HK-2 (cell line): ENCODE data around the gene CREB5.

Experiments used
- DNase-seq: peaks from one replicate; pipeline ENCODE4 v3.0.0-alpha.2; 2018; ENCODE audit not compliant: unreplicated experiment

Gene CREB5

DNA sequence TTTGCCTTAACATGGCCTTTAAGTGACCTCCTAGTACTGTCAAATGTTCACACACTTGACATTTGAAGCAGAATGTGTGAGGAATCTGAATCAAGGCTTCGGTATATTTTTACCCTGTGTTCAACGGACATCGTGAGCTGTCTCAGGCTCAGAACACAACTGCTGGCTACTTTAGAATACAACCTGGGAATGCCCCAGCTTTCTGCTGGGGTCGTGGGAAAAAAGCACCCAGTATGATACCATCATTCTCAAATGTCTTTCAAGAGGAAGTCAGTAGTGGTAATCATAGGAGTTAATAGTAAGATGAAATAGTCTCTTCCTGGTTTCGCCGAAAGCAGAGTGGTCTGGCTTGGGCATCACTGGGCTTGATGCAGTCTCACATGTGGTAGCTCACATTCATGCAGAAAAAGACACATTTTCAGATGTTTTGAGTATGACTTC is 67.2 kb downstream of the CREB5 start:
- no peak for DNase-seq

DNA sequence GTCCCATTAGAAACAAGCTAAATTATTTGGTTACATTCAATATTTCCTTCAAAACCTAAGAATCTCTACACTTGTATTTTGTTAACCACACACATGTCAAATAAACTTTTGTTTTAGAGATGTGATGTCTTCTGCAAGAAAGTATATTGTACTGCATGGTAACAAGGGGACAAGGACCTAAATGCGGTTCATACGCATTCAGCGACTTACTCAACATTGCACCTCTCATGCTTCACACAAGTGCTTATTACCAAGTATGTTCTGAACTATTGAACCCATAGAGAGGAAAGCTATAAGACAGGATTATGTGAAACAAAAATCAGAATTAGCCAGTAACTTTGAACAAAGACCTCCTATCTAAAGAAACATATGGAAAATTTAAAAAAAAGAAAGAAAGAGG is 68.3 kb downstream of the CREB5 start:
- DNase-seq: no peak

DNA sequence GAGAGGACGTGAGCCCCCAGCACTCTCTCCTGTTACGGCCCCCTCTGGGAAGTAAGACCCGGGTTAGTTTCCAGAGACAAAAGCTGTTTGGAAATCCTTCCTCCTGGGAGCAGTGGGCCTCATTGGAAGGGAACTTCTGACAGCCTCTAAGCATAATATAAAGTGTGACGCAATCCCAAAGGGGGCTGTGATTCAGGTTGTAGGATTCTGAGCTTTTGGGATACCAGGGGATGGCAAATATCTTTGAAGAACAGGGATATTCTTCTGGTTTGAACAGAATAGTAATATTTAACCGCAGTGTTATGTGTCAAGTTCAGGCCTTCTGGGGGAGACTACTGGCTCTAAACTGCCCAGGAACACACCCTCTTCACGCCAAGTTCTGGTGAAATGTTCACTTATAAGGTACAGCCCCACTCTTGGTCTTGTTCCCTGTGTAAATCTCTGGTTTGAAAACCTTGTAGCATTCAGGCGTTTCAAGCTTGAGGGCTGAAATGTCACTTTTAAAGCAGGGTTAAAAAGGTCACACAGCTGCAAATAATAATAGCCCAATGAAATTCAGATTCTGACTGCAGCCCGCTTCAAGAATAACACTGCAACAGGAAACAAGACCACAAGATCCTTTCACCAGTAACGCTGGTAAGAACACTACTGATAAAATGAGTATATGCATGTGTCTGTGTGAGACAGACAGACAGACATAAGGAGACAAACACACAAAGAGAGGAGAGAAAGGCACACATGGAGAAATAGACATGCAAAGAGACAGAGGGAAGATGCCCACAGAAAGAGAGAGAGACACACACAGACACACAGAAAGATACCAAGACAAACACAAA is 69.0 kb downstream of the CREB5 start:
- no peak for DNase-seq

DNA sequence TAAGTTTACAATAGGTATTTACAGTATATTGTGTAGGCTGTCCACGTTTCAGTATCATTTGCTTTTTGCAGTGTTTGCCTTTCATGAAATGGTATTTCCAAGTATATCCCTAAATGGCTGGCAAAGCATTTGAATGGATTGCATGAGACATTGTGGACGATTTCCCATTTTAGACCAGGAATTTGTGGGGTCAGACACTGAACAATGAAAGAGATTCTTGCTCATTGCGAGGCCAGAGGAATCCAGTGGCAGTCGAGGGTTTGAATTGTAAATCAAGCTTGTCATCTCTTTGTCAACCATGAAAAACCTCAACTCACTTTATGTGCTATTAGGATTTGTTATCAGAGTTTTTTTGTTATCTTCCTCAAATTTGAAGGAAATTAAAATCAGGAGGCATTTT is 70.8 kb downstream of the CREB5 start:
- no peak for DNase-seq

DNA sequence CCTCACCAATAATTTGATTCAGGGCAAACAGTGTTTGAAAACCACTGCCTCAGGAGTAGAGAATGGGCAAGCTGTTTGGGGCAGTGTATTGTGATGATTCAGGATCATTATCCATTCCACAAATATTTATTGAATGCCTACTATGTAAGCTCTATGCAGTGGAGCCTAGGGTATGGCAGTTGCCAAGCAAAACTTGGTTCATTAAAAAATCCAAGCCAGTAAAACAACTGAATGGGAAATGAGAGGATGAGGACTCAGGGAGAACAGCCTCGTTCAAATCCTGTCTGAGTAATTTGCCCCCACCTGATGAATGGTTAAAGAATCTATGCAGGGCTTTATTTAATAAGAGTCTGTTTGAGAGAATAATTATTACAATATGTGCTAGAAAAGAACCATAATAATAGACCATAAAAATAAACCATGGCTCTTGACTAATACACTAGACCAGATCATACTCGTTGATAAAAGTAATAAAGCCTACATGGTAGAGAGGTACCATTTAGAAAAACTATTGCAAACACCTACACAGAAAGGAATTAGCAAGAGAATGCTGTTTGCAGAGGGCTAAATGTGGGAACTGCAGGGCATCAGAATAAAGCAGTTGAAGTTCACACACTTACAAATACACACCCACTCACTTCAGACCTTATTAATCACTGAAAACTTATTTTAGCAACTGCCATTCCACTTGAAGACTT is 71.7 kb downstream of the CREB5 start:
- DNase-seq: no peak

DNA sequence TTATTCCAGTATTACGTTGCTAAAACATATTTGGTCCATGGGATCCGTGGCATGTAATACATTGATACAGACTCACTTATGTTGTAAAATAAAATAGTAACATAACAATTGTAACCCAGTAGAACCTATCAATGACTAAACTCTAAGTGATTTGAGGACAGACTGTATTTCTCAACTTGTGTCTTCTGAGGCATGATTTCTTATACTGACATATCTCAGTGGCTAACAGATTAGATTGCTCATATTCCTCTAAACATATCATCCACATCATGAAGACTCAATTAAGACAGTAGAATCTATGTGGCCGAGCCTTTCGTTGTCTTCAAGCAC is 72.3 kb downstream of the CREB5 start:
- no peak for DNase-seq

DNA sequence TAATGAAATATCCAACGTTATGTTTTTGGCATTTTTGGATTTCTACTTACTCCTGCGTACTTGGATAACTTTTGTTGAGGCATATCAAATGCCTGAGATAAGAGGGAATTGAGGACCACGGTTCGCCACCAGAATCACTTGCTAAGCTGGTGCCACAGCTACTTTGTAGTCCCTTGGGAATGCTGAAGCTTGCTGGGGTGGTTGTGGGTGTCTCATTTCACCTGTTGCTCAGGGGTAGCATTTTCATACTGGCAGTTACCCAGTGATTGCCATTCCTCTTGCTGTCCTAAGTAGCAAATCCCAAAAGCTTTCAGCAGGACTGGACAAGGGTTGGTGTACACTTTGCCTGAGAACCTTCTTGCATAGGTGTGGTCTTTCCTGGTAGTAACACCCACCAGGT is 75.2 kb downstream of the CREB5 start:
- no peak for DNase-seq

DNA sequence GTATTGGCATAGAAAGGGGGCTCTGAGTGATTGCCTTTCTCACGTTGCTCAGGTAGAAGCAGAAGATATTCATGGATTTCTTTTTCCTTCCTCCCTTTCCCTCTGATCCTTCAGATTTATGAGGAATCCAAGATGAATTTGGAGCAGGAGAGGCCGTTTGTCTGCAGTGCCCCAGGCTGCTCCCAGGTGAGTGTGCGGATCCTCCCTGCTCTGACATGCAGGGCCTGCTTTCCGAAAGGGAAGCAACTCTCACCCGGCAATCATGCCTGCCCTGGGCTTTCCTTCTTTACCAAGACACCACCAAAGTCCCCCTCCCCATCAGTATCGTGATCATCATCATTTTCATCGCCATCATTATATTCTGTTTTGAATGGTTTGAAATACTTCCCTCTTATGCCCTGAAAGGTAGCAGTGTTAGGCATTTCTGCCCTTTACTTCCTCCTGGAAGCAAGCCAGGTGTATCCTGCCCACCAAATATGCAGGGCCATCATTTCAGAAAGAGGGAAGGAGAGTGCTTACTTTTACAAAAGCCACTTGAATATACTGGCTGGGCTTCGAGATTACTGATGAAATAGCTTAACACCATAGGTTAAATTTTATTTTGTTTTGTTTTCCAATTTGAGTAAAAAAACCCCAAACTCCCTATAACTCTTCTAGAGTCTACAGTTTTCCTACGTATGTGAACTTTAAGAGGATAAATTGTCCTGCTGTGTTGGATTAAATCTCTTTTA is 75.9 kb downstream of the CREB5 start:
- DNase-seq: no peak

DNA sequence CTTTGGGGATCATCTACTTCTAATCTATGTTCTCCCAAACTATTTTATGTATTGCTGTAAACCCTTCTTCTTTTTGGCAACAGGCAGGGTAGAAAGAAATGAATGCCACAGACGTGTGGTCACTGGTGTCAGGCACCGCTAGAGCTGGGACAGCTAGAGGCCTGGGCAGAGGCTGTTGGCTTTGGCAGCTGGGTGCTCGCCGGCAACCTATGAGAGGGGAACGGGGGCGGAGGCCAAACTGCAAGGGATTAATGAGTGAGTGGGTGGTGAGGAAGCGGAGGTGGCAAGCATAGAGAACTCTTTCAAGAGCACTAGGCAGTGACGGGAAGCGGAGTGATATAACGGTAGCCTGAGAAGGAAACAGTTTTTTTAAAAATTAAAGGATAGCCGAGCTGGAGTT is 78.5 kb downstream of the CREB5 start:
- no peak for DNase-seq

DNA sequence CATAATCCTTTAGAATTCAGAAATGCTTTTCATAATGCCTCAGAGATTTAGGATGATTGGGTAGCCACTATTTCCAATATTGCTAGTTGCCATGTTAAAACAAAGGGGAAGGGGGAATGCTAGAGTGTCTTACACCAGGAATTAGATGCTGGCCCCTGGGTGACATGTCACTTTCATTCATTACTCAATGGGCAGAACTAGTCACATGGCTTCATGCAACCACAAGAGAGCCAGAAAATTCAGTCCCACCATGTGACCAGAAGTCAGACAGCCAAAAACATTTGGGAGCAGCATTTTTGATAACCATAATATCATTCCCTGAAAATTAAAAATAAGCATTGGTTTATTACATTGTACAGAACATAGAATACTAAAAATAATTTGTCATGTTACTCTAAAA is 81.2 kb downstream of the CREB5 start:
- no peak for DNase-seq

DNA sequence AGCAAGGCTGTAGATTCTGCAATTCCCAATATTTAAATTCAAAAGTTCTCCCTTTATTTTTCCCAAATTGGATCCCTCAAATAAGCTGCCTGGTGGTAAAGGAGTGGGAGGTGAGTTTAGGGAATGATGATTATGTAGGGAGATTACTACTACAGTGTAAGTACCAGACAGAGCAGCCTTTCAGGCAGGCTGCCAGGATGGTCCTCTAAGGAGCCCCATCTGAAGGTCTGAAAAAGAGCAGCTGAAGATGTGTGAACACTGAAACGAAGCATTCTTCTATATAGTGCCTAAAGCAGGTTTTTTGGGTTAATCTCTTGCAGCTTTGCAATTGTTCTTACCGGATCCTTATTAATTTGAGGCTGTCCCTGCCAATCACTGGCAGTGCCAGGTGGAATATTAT is 84.7 kb downstream of the CREB5 start:
- DNase-seq: no peak

DNA sequence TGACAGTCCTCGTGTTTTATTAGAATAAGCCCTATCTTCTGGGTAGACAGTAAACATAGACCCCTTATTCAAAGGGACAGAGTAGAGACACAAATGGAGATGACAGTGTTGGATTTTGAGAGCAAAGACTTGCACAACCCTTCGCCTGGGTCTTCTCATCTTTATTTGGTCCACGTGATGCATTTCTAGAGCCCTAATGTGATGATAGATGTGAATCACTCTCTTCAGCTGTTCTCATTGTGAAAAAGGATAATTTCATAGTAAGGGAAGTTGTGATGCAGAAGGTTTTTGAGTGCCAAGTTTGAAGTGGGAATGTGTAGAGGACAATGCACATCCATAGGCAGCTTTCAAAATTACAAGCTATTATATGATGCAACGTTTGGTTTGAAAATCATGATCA is 86.3 kb downstream of the CREB5 start:
- DNase-seq: no peak

DNA sequence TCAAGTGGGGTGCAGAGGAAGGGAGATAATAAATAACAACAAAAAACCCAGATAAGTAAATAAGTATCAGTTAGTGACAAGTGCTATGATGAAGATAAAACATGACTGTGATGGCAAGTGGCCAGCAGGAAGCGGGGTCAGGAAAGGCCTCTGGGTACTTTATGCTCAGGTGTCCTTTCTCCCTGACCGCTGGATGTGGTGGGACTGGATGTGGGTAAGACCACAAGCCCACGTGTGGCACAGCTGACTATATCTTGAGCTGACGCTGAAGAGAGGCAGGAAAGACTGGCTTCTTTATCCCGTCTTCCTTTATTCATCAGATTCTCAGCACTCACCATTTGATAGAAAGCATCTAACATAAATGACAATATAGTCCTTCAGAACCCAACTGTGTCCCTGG is 87.8 kb downstream of the CREB5 start:
- DNase-seq: no peak

DNA sequence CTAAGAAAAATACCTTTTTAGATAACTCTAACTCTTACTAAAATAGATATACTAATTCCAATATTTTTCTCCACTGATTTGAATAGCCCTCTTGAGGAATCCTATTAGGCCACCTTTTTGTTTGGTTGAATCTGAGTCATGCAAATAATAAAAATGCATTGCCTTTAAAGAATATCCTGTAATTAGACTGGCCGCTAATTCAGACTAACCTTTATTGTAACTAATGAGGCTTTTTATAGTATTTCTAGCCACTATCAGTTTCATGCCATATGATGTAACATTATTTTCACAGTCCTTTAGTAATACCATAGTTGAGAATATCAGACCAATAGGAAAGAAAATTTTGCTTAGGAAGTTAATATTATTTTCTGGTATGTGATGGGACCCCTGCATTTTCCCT is 90.1 kb downstream of the CREB5 start:
- DNase-seq: no peak

DNA sequence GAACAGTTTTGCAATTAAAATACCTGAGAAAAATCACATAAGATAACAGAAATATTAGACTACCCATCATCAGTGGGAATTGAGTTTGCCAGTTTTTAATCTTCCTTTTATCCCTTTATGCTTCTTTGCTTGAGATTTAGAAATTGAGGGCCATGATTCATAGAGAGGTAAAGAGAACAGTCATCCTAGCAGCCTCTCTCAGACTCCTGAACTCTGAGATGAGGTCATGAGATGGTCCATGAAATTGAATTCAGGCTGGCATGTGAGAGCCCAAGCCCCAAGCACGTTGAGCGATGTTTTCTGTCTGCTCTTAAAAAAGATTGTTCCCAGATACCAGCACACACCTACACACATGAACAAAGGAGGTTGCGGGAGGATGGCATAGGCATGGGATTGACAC is 91.1 kb downstream of the CREB5 start:
- DNase-seq: no peak

DNA sequence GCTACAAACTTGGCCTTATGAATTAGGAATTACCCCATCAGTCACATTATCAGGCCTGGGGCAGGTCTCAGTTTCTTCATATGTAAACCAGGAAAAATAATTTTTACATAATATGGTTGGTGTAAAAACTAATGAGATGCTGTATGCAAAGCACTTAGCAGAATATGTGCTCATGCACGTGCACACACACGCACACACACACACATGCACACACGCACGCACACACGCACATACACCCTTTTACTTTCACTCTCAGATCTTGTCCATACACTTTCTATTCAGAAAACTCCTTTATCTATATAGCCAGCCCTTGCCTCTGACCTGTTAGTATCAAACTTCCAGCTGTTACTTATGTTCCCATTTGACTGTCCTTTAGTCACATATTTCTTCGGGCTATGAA is 92.7 kb downstream of the CREB5 start:
- DNase-seq: no peak

DNA sequence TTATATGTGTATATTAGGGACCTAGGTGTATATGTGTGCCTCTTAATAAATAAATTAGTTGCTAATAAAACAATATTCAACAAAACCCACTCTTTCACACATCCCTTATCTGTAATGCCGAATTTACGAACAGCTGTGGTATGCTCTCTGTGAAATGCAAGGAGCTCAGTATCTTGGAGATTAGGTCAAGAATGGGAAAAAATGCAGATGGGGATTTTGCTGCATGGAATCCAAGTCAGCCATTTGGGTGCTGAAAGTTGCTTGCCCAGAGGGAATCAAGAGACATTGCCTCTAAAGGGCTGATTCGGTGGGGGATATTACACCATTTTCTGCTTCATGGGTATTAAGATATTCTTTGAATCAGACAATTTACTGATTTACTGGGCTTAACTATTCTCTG is 93.5 kb downstream of the CREB5 start:
- DNase-seq: no peak

DNA sequence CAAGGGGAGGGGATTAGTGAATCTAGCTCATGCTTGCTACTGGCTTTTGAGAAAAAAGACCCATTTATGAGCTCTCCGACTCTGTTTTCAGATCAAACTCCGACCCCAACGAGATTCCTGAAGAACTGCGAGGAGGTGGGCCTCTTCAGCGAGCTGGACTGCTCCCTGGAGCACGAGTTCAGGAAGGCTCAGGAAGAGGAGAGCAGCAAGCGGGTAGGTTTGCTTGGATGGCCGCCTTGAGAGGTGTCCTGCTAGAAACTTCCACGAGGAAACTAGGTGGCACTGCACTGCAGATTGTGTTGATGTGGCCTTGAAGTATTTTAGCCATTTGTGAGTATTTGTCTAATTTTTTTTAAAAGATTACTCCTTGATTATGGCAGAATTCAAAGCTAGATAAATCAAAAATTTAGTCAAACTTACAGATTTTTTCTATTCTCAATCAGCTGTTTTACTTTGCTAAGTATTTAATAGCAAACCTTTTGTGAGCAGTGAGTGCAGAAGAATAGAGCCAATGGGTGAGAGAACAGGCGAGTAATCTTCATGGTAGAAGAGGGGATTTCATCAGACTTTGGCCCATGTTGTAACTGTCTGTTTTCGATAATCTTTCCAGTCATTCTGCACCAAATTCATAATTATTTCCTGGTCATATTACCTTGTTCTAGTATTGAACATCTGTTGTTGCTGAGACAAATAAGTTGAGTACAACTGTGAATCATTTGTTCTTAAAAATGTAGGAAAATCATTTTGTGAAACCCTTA is 95.4 kb downstream of the CREB5 start:
- DNase-seq: no peak

DNA sequence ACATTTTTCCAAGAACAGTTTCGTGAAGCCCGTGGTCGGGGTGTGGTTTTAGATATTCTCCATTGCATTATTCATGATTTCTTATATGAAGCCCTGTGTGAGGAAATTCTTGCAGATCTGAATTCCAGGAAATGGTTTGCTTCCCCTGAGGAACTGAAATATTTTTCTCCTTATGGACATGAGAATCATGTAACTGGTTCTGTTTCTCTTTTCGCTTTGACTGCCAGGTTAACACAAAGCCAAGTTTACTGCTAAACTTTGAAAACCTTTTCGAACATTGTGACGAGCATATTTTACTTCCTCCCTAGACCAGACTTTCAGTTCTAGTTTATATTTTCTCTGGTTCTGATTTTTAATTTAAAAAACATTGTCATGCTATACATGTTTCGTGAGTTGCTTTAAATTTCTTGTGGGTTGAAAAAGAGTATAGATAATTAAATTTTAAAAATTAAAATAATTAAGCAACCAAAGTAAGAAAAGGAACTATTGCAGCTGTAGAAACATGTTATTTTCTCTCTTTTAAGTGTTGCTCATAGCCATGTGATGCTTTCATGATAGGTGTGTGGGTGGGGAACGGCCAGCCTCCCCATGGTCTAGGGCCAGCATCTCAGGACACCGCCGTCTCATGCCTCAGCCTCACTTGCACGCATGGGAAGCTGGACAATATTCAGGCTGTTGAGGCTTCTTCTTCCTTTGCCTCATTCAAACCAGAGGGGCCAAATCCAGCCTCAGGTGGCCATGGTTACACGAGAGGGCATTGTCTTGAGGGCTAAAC is 97.1 kb downstream of the CREB5 start:
- no peak for DNase-seq

DNA sequence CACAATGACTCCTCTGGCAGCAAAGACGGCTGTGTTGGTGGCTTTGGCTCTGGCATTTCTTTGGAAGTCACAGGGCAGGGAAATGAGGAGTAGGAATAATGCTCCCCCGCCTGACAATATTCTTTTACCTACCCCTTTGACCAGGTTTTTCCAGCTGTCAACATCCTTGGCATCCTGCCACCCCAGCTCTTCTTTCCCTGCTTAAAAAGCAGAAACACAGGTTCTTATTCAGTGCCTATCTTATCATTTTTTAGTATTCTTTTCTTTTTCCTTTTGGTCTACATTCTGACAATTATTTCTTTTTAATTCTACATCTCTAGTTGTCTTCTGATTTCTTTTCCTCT is 97.7 kb downstream of the CREB5 start:
- no peak for DNase-seq

DNA sequence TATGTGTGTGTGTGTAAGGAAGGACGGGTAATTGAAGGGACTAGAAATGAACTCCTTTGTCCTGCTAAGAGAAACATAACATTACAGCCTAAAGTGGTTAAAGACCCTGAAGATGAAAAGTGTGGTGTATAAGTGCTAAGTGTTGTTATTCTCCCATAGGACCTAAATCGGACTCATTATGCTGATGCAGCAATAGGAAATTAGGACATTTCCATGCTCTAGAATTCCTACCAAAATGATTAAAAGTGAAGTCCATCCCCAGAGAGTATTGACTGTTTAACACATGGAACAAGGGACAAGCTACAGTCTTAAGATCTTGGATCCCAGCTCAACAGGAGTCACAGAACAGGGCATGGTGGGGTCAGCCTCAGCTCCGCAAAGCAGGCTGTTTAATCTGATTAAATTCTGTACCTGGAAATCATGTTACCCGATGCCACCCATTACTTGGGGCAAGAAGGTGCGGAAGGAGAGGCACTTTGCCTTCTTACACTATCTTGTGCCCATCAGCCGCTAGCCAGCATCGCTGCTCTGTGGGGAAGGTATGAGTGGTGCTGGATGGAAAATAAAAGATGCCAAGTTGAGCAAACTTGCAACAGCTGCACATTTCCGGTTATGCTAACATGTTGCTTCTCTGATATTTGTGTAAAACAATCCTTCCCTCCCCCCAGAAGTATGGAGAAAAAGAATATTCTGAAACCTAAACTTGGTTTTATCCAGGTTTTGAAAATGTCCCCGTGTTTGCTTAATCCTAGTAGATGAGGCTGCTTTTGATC is 100.5 kb downstream of the CREB5 start:
- no peak for DNase-seq
